Natural killer cell (primary cell): ENCODE results near the gene BBX. TPM values are rescaled to one million over a fixed set of nuclear protein-coding genes. Genes with fewer than 3 reads are reported as not detected.
A peak's percentile ranks its signal among the peaks of the same experiment; 100 is the strongest.

ENCODE experiments used
- ATAC-seq, 3 donors: fragments of 150-1000 bp in 2 of 3; fragments of 200-7000 bp in 1 of 3; cut with Tn5 transposase; 1 replicate in 1 of 3; 2 replicates in 2 of 3; pipeline ENCODE4 v1.10.0; 2021; ENCODE audit warnings: mild to moderate bottlenecking in 2 of 3, moderate library complexity in 2 of 3
- DNase-seq, 2 donors: peaks; one replicate each; pipeline versions ENCODE4 v3.0.0 to v3.0.0-alpha.2; 2013 to 2021; ENCODE audit warnings: mixed read lengths in 1 of 2
- H3K27ac ChIP-seq: one replicate; pipeline ENCODE4 v1.5.1; 2013; ENCODE audit warnings: mild to moderate bottlenecking, low read length
- H3K27me3 ChIP-seq: one replicate; pipeline ENCODE4 v1.6.1; 2013; ENCODE audit warnings: low read length; ENCODE audit not compliant: control insufficient read depth, insufficient read depth
- H3K36me3 ChIP-seq: one replicate; pipeline ENCODE4 v1.6.1; 2013; ENCODE audit warnings: low read length; ENCODE audit not compliant: control insufficient read depth, insufficient read depth
- H3K4me1 ChIP-seq: one replicate; pipeline ENCODE4 v1.6.1; 2013; ENCODE audit warnings: low read length; ENCODE audit not compliant: control insufficient read depth, insufficient read depth
- H3K4me3 ChIP-seq: one replicate; pipeline ENCODE4 v1.5.1; 2013; ENCODE audit warnings: low read length
- H3K9me3 ChIP-seq: one replicate; pipeline ENCODE4 v1.6.1; 2013; ENCODE audit warnings: low read length; ENCODE audit not compliant: control insufficient read depth, insufficient read depth
- H3K27ac Mint-ChIP-seq, 2 donors: one replicate each; pipeline ENCODE4 v1.8.0; 2022; ENCODE audit warnings: mild to moderate bottlenecking in 2 of 2, mixed read lengths in 2 of 2, moderate library complexity in 1 of 2
- H3K27me3 Mint-ChIP-seq, 2 donors: one replicate each; pipeline ENCODE4 v1.8.0; 2022; ENCODE audit warnings: low read depth in 2 of 2, mixed read lengths in 2 of 2
- H3K36me3 Mint-ChIP-seq: one replicate; pipeline ENCODE4 v1.8.0; 2022; ENCODE audit warnings: mixed read lengths
- H3K4me1 Mint-ChIP-seq, 2 donors: one replicate each; pipeline ENCODE4 v1.8.0; 2022; ENCODE audit warnings: mixed read lengths in 2 of 2
- H3K4me3 Mint-ChIP-seq: one replicate; pipeline ENCODE4 v1.8.0; 2022; ENCODE audit warnings: mild to moderate bottlenecking, moderate library complexity, mixed read lengths
- H3K9me3 Mint-ChIP-seq, 2 donors: one replicate each; pipeline ENCODE4 v1.8.0; 2022; ENCODE audit warnings: mixed read lengths in 2 of 2
- WGBS: methylation state at CpG from one replicate; pipeline ENCODE4 v1.1.7; 2013; ENCODE audit warnings: missing lambda C conversion rate; ENCODE audit not compliant: insufficient coverage; 5-methylcytosine and 5-hydroxymethylcytosine counted together
- intact Hi-C: fragments of 100-400 bp; cut with micrococcal nuclease; formaldehyde crosslinking; loops from one replicate; pipeline ENCODE4 v1.14.2; 2022
- total RNA-seq, 4 donors: library from RNA; stranded (reverse); fragments of 120-200 nt in 1 of 4; gene quantifications; one replicate each; pipeline versions ENCODE4 v1.2.3 to v1.2.4, GENCODE V29; 2013 to 2022
- TF ChIP-seq, protein P1 (sequence below): fragments of 200-600 bp; IDR thresholded peaks from one replicate; pipeline ENCODE4 v1.8.0; 2022; ENCODE audit warnings: antibody characterized with exemption

BBX gene
- total RNA-seq, 3 donors from 2014 or later (not counting 1 experiment from before 2014, with no cell fraction given): 80.0 to 87.1 (median 83.4) TPM

DNA sequence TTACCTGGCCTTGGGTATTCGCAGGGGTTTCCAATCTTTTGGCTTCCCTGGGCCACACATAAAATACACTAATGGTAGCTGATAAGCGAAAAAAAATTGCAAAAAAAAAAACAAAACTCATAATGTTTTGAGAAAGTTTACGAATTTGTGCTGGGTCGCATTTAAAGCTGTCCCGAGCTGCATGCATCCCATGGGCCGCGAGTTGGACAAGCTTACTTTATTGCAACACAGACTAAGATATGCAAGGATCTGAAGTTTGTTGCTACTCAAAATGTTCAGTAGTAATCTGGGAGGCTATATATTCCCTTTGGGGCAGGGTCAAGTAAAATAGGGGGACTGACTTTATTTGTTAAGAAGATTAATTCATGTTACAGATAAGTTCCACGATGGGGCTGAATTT, 320.2 kb downstream of the BBX start:
- no peaks in the 10 kb centered on the region for H3K4me1 ChIP-seq
- no peaks in the 10 kb centered on the region for H3K9me3 ChIP-seq
- Mint-ChIP-seq H3K36me3 (no peaks in the 10 kb centered on the region), H3K4me3 (no peak overlapping the region), H3K27ac (no peak overlapping the region), H3K4me1 (no peaks in the 10 kb centered on the region), H3K27me3 (no peaks in the 10 kb centered on the region), H3K9me3 (no peaks in the 10 kb centered on the region)
- H3K4me3 ChIP-seq: no peak overlapping the region
- ATAC-seq (no peak), DNase-seq (no peak)
- H3K27ac ChIP-seq: no peak overlapping the region
- TF ChIP-seq, protein P1, sequence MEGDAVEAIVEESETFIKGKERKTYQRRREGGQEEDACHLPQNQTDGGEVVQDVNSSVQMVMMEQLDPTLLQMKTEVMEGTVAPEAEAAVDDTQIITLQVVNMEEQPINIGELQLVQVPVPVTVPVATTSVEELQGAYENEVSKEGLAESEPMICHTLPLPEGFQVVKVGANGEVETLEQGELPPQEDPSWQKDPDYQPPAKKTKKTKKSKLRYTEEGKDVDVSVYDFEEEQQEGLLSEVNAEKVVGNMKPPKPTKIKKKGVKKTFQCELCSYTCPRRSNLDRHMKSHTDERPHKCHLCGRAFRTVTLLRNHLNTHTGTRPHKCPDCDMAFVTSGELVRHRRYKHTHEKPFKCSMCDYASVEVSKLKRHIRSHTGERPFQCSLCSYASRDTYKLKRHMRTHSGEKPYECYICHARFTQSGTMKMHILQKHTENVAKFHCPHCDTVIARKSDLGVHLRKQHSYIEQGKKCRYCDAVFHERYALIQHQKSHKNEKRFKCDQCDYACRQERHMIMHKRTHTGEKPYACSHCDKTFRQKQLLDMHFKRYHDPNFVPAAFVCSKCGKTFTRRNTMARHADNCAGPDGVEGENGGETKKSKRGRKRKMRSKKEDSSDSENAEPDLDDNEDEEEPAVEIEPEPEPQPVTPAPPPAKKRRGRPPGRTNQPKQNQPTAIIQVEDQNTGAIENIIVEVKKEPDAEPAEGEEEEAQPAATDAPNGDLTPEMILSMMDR: no peak
- intact Hi-C loops: loop anchor here (10.0 kb wide), 1 partner anchor 608 kb away; no protein-coding TSS in a partner anchor
- 77% methylated on average over 7 of the region's 8 CpGs for WGBS
- H3K36me3 ChIP-seq: no peaks in the 10 kb centered on the region
- H3K27me3 ChIP-seq: no peaks in the 10 kb centered on the region

DNA sequence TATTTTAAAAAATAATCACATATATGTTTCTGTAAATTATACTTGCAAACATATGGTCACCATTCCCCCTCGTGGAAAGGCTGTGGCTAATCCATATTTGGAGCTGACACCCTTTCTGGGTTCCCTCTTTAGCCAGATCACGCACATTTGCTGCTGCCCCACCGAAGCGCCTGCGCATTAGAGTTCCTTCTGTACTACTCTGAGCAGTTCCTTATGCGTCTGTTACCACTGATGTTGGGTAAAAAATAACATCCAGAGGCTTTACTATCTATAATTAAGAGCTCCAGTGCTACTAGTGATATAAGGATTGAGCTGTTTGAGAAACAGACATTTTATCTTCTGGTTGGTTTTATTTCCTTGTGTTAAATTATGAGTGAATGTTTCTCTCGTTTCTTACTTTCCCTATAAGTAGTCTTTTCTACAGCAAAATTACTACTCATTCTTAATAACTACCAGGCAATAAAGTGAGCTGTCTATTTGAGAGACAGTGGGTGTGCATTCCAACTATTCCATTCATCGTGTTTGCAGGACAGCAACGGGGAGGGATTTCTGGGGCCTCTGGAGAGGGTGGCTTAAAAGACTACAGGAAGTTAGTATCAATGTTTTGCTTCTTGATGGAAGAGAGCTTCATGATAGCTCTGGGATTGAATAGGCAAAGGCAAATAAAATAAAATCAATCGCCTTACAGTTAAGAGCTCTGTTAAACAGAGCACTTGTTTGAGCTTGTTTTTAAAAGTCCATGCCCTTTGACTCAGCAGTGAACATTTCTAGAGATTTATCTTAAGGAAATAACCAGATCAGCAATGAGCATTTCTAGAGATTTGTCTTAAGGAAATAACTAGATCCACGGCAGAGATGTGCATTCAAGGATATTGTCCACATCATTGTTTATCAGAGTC, 322.9 kb downstream of the BBX start:
- no peaks in the 10 kb centered on the region for H3K36me3 ChIP-seq
- H3K27me3 Mint-ChIP-seq: peaks cover 2 to 3% of the 10 kb centered on the region in 2 donors
- H3K4me3 Mint-ChIP-seq: no peak overlapping the region
- WGBS: 92% methylated on average over 10 of the region's 11 CpGs
- H3K27ac ChIP-seq: no peak overlapping the region
- TF ChIP-seq, protein P1: no peak
- H3K9me3 Mint-ChIP-seq: no peaks in the 10 kb centered on the region
- no peaks in the 10 kb centered on the region for H3K9me3 ChIP-seq
- H3K27ac Mint-ChIP-seq: no peak overlapping the region
- DNase-seq (no peak), ATAC-seq (no peak)
- H3K27me3 ChIP-seq: no peaks in the 10 kb centered on the region
- H3K4me1 Mint-ChIP-seq: no peaks in the 10 kb centered on the region
- no peaks in the 10 kb centered on the region for H3K4me1 ChIP-seq
- H3K4me3 ChIP-seq: no peak overlapping the region
- H3K36me3 Mint-ChIP-seq: no peaks in the 10 kb centered on the region
- intact Hi-C loops: loop anchor here (10.0 kb wide), 1 partner anchor 611 kb away; no protein-coding TSS in a partner anchor

DNA sequence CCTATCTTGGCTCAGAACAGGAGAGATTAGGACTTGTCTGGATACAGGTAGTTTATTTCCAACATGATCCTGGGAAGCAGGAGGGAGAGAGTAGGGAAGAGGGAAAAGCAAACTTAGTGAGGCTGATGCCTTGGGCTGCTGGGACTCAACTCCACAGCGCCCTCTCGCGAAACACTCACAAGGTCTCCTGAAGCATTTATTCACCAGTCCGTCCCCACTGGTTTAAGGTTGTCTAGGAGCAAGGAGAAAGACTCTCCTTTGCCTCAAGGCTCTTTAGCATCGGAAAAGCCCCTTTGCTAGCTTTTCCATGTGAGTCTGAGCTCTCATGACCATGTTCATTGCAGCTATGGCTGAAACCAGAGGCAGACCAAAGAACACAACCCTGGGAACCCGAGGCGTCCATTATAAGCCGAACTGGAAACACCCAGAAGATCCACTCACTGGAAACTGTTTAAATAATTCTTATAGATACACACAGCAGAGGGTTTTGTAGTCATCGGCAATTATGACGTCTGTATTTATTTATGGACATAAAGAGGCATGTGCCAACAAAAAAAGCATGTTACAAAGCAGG, 323.6 kb downstream of the BBX start:
- no peaks in the 10 kb centered on the region for H3K27me3 ChIP-seq
- DNase-seq (peak in 1 of 2 donors; percentile 58), ATAC-seq (no peak)
- intact Hi-C loops: loop anchor here (10.0 kb wide), 1 partner anchor 612 kb away; no protein-coding TSS in a partner anchor
- Mint-ChIP-seq H3K4me1 (no peaks in the 10 kb centered on the region), H3K27me3 (peaks cover 5 to 7% of the 10 kb centered on the region in 2 donors), H3K36me3 (no peaks in the 10 kb centered on the region), H3K4me3 (no peak overlapping the region), H3K27ac (no peak overlapping the region), H3K9me3 (no peaks in the 10 kb centered on the region)
- H3K36me3 ChIP-seq: no peaks in the 10 kb centered on the region
- no peak overlapping the region for H3K4me3 ChIP-seq
- no peak overlapping the region for H3K27ac ChIP-seq
- H3K4me1 ChIP-seq: no peaks in the 10 kb centered on the region
- no peaks in the 10 kb centered on the region for H3K9me3 ChIP-seq
- TF ChIP-seq, protein P1: peak; percentile 42
- 52% methylated on average over 7 of the region's 10 CpGs for WGBS
